Measurements from ENCODE around the gene CRCP.
"Not testable (repeated sequence)": the region's sequence is repeated elsewhere in the genome, so short reads cannot be mapped to it uniquely, and the experiment has no call there.

The CRCP gene

DNA sequence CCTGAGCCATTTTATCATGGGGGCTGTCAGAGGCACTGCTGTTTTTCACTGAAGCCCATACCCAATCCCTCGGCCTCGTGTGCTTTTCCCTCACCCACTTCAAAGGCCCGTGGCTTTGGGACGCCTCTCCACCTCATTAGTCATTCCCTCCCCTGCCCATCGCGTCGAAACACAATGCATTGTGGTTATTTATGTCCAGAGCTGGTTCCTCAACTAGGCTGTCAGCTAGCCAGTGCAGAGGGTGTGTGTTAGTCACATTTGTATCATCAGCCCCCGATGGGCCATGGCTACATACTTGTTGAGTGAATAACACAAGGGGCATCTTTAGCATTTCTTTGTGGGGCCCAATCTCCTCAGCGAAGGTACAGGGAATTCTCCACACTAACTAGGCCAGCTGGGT lies 3.8 kb upstream of the CRCP start:
- DNase-seq (ENCODE audit: extremely low spot score), result no peak
- TF ChIP-seq CTCF (IDR thresholded peaks at IDR 0.05; ENCODE audit: control extremely low read depth, extremely low read depth, low read depth, missing control alignments), result no peak
- CTCF ChIA-PET, result interaction anchor here (1.1 kb wide), 1 partner anchor 31 kb away, joined by 3 read pairs; no protein-coding TSS in a partner anchor
- POLR2A ChIA-PET, result no interaction called here

DNA sequence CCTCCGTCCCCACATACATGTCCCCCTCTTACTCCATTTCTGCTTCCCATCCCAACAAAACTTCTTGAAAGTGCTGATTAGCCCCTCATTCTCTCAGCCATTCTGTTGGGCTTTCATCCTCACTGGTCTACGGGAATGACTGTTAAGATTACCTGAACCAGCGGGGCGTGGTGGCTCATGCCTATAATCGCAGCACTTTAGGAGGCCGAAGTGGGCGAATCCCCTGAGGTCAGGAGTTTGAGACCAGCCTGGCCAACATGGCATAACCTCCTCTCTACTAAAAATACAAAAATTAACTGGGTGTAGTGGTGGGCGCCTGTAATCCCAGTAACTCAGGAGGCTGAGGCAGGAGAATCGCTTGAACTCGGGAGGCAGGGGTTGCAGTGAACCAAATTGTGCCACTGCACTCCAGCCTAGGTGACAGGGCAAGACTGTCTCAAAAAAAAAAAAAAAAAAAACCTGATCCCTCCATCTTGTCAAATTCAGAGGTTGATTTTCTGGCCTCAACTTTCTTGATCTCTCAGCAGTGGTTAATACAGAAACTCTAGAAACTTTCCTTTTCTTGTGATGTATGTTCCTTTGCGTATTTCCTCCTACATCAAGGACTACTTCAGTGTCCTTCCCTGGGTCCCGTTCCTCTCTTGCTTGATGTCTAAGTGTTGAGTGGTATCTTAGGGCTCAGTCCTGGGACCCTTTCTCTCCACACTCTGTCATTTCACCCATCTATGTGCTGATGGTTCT lies 2.2 kb downstream of the CRCP start:
- POLR2A ChIA-PET; DNase-seq (ENCODE audit: extremely low spot score); CTCF ChIA-PET: not testable (repeated sequence)

DNA sequence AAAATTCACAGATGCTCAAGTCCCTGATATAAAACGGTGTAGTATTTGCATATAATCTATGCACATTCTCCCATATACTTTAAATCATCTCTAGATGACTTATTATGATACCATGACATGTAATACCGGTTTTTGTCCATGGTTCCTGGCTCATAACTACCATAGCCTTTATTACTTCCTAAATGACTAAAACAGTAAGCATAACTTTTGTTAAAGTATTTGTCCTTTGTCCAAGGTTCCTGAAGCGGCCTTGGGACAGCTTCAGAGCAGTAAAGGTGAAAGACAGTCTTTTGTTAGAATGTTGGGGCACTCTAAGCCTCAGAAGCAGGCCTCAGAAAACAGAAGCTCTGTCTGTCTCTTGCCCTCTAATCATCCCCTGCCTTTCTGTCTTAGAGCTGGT lies 4.0 kb downstream of the CRCP start:
- CTCF ChIA-PET, result no interaction called here
- no peak for DNase-seq (ENCODE audit: extremely low spot score)
- POLR2A ChIA-PET, result interaction anchor here (0.5 kb wide), 1 partner anchor 10 kb away, joined by 3 read pairs; no protein-coding TSS in a partner anchor
- TF ChIP-seq CTCF (IDR thresholded peaks at IDR 0.05; ENCODE audit: control extremely low read depth, extremely low read depth, low read depth, missing control alignments), result no peak

DNA sequence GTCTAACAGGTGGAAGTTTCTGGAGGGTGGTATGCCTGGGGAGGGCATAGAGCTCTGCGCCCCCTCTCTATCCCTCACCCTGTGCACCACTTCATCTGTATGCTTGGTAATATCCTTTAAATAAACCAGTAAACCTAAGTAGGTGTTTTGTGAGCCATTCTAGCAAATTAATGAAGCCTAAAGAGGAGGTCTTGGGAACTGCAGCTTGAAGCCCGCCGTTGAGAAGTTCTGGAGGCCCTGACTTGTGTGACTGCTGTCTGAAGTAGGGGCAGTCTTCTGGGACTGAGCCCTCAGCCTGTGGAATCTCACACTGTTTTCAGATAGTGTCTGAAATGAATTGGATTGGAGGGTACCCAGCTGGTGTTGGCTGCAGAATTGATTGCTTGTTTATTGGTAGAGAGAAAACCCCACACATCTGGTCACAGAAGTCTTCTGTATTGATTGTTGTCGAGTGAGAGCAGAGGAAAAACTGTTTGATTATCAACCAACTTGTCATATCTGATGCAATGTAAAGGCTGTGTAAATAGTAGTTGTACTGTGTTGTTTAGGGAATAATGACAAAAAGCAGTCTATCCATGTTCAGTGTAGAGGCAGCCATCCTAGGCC lies 4.7 kb downstream of the CRCP start:
- DNase-seq (ENCODE audit: extremely low spot score), result no peak
- ChIA-PET POLR2A (interaction anchor here (0.5 kb wide), 1 partner anchor 11 kb away, joined by 3 read pairs; no protein-coding TSS in a partner anchor), CTCF (no interaction called here)
- TF ChIP-seq CTCF (IDR thresholded peaks at IDR 0.05; ENCODE audit: control extremely low read depth, extremely low read depth, low read depth, missing control alignments), result no peak

DNA sequence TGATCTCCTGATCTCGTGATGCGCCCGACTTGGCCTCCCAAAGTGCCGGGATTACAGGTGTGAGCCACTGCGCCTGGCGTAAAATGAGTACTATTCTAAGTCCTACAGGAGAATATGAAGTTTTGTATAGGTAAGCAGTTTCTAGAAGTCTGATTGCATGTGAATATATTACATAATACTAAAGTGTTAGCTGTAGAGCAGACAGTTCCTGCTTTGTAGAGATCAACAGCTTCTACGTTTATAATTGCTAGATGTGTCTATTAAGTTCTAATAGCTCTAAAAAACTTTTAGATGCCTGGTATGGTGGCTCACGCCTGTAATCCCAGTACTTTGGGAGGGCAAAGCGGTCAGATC lies 8.5 kb downstream of the CRCP start:
- TF ChIP-seq CTCF (IDR thresholded peaks at IDR 0.05; ENCODE audit: control extremely low read depth, extremely low read depth, low read depth, missing control alignments), result no peak
- DNase-seq (ENCODE audit: extremely low spot score), result no peak
- ChIA-PET CTCF (no interaction called here), POLR2A (no interaction called here)

DNA sequence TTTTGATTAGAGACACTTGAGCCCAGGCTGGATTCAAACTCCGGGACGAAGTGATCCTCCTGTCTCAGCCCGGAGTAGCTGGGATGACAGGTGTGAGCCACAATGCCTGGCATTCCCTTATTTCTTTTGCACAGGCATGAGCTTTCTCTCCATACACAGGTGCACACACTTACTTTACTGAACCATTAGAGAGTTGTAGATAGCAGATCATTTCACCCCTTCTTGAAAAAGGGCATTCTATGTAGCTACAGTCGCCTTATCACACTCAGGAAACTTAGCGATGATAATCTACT lies 9.9 kb downstream of the CRCP start:
- DNase-seq (ENCODE audit: extremely low spot score); POLR2A ChIA-PET; CTCF ChIA-PET: not testable (repeated sequence)

GRCh38 chr7:66125052-66125694 lies 10.5 kb downstream of the CRCP start:
- no peak for DNase-seq (ENCODE audit: extremely low spot score)
- ChIA-PET CTCF (no interaction called here), POLR2A (no interaction called here)
- TF ChIP-seq CTCF (IDR thresholded peaks at IDR 0.05; ENCODE audit: control extremely low read depth, extremely low read depth, low read depth, missing control alignments), result no peak

- DNase-seq (ENCODE audit: extremely low spot score); POLR2A ChIA-PET; CTCF ChIA-PET: not testable (repeated sequence)
These were observed 11.2 kb downstream of the CRCP start for GRCh38 chr7:66125781-66126352.

DNA sequence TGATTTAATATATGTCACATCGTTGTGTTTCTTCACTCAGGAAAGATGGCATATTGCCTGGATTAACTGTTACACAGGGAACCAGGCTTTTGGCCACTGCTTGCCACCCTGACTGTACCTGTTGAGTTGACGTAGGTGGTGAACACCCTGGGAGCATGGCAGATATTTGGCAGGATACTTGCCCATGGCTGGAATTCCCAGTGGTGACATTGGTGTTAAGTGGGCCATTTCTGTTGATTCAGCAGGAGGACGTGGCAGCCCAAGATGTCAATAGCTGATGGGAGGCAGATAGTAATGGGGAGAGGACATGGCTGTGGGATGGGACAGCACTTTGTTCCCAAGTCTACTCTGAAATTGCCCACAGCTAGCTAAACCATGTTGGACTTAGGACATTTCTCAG lies 12.5 kb downstream of the CRCP start:
- DNase-seq (ENCODE audit: extremely low spot score); CTCF ChIA-PET; POLR2A ChIA-PET: not testable (repeated sequence)

Data from GM10248 (cell line).